K562 (cell line): ENCODE results near the gene CNTFR. TPM values are rescaled to one million over a fixed set of nuclear protein-coding genes. Genes with fewer than 3 reads are reported as not detected.

ENCODE experiments used
- ATAC-seq: fragments of 200-7000 bp; cut with Tn5 transposase; 3 replicates; pipeline ENCODE4 v1.9.1; 2020; ENCODE audit warnings: moderate library complexity
- BruUV-seq: library from RNA; stranded (reverse); fragments of 400-500 nt; replicated peaks from 2 replicates; lab custom pipeline; 2021; lab: Mats Ljungman, UMichigan
- CTCF ChIA-PET: fragments of 300-600 bp; formaldehyde crosslinking; extraction: SDS; loops from one replicate; lab custom pipeline; 2021; ENCODE audit warnings: low intra/inter-chr PET ratio; lab: Yijun Ruan, JAX
- POLR2A ChIA-PET: fragments of 300-600, 350-650 bp; sonication (Branson Sonifier 250); formaldehyde crosslinking; extraction: SDS; loops from one replicate; lab custom pipeline; 2021; ENCODE audit warnings: antibody characterized with exemption, inconsistent platforms; lab: Yijun Ruan, JAX
- DNase-seq, 4 experiments: peaks; one replicate each; pipeline versions ENCODE4 v3.0.0 to v3.0.0-alpha.2; 2011 to 2018; ENCODE audit warnings: low spot score in 3 of 4, mixed read lengths in 3 of 4; ENCODE audit errors: extremely low read depth in 1 of 4
- FAIRE-seq: peaks from 2 replicates; lab custom pipeline; 2011; peaks lifted over from hg19 to GRCh38; lab: Jason Lieb, UNC
- H2AFZ ChIP-seq: 2 replicates; pipeline ENCODE4 v1.6.0; 2011; ENCODE audit warnings: low read depth, low read length, control low read depth, inconsistent platforms
- H3K27ac ChIP-seq: fragments of 200-600 bp; 3 replicates; pipeline ENCODE4 v1.8.0; 2011; ENCODE audit warnings: low read depth, mild to moderate bottlenecking, control low read depth, inconsistent platforms, low read length, moderate library complexity, mixed read lengths; ENCODE audit errors: extremely low read depth
- H3K27me3 ChIP-seq, 2 experiments: fragments of 300-600 bp in 1 of 2; 2 replicates in 1 of 2; 3 replicates in 1 of 2; pipeline versions ENCODE4 v1.6.0 to v1.8.0; 2011; ENCODE audit warnings: inconsistent platforms in 2 of 2, low read length in 2 of 2, mild to moderate bottlenecking in 1 of 2, mixed read lengths in 1 of 2, moderate library complexity in 1 of 2; ENCODE audit not compliant: control insufficient read depth in 2 of 2, insufficient read depth in 2 of 2
- H3K36me3 ChIP-seq: fragments of 300-600 bp; 3 replicates; pipeline ENCODE4 v1.8.0; 2011; ENCODE audit warnings: mild to moderate bottlenecking, low read length, inconsistent platforms; ENCODE audit not compliant: control insufficient read depth, insufficient read depth
- H3K4me1 ChIP-seq, 2 experiments: fragments of 200-600 bp in 1 of 2; replicated peaks in 1 of 2; 2 replicates in 1 of 2; 3 replicates in 1 of 2; pipeline versions ENCODE4 v1.5.1 to v1.8.0; 2011; ENCODE audit warnings: inconsistent platforms in 2 of 2, low read length in 2 of 2, mild to moderate bottlenecking in 1 of 2, mixed read lengths in 1 of 2, moderate library complexity in 1 of 2; ENCODE audit not compliant: control insufficient read depth in 2 of 2, insufficient read depth in 2 of 2
- H3K4me2 ChIP-seq: 2 replicates; pipeline ENCODE4 v1.6.1; 2011; ENCODE audit warnings: low read length, control low read depth, inconsistent platforms, mixed read lengths; ENCODE audit not compliant: insufficient read depth
- H3K4me3 ChIP-seq: fragments of 200-600 bp; sonication (generic), shearing (Covaris generic); 2 replicates; pipeline ENCODE4 v1.5.1; 2016; ENCODE audit warnings: control low read depth, inconsistent platforms
- H3K79me2 ChIP-seq: fragments of 200-600 bp; 3 replicates; pipeline ENCODE4 v1.8.0; 2011; ENCODE audit warnings: low read length, inconsistent platforms; ENCODE audit not compliant: control insufficient read depth, insufficient read depth
- H3K9ac ChIP-seq, 2 experiments: 2 replicates each; pipeline versions ENCODE4 v1.6.0 to v1.6.1; 2011; ENCODE audit warnings: low read depth in 2 of 2, low read length in 2 of 2, control low read depth in 1 of 2, inconsistent platforms in 1 of 2, mild to moderate bottlenecking in 1 of 2, mixed read lengths in 1 of 2; ENCODE audit not compliant: insufficient read depth in 1 of 2
- H3K9me1 ChIP-seq: one replicate; pipeline ENCODE4 v1.6.0; 2011; ENCODE audit warnings: inconsistent platforms, mild to moderate bottlenecking, low read length, moderate library complexity; ENCODE audit not compliant: control insufficient read depth, insufficient read depth
- H3K9me3 ChIP-seq: replicated peaks from 2 replicates; pipeline ENCODE4 v1.5.1; 2011; ENCODE audit warnings: low read depth, low read length, inconsistent platforms; ENCODE audit not compliant: control insufficient read depth, insufficient read depth
- H4K20me1 ChIP-seq: replicated peaks from 2 replicates; pipeline ENCODE4 v1.6.1; 2011; ENCODE audit warnings: low read length, inconsistent platforms, mixed read lengths; ENCODE audit not compliant: control insufficient read depth, insufficient read depth
- ATF2 ChIP-seq: sonication (generic); formaldehyde crosslinking; IDR thresholded peaks from 2 replicates; pipeline ENCODE4 v1.8.1; 2022; ENCODE audit warnings: missing genetic modification reagents
- BDP1 ChIP-seq: IDR thresholded peaks from 3 replicates; pipeline ENCODE4 v1.6.1; 2011; ENCODE audit not compliant: insufficient read length, insufficient read depth
- GMEB1 ChIP-seq: fragments of 250-450 bp; sonication (Bioruptor Pico); IDR thresholded peaks from 2 replicates; pipeline ENCODE4 v1.4.0; 2020; ENCODE audit warnings: mild to moderate bottlenecking
- HMG20A ChIP-seq: fragments of 450-650 bp; formaldehyde crosslinking; conservative IDR thresholded peaks from 2 replicates; pipeline ENCODE4 v1.4.0; 2020; ENCODE audit warnings: mild to moderate bottlenecking, mixed read lengths
- KLF1 ChIP-seq: fragments of 450-650 bp; IDR thresholded peaks from 2 replicates; pipeline ENCODE4 v1.6.1; 2016; ENCODE audit warnings: missing genetic modification characterization, missing compliant biosample characterization
- POLR2A ChIP-seq: fragments of 450-650 bp; conservative IDR thresholded peaks from 2 replicates; pipeline ENCODE4 v1.6.1; 2016
- SRSF3 ChIP-seq: fragments of 200-400 bp; formaldehyde crosslinking; IDR thresholded peaks from 2 replicates; pipeline ENCODE4 v1.6.1; 2016; ENCODE audit warnings: mild to moderate bottlenecking, low read length, moderate library complexity; ENCODE audit not compliant: insufficient read depth
- ZNF12 ChIP-seq: sonication (generic); formaldehyde crosslinking; IDR thresholded peaks from 2 replicates; pipeline ENCODE4 v1.4.0; 2020; ENCODE audit warnings: mild to moderate bottlenecking, missing genetic modification reagents
- WGBS: fragments of 100-300 bp; shearing (Covaris generic); methylation state at CpG from one replicate; pipeline ENCODE4 v1.1.6; 2016; ENCODE audit warnings: low coverage, mixed read lengths; ENCODE audit not compliant: insufficient coverage; ENCODE audit errors: missing lambda C conversion rate; 5-methylcytosine and 5-hydroxymethylcytosine counted together
- in situ Hi-C: fragments of 300-500 bp; cut with MboI; formaldehyde crosslinking; loops from 4 replicates; pipeline ENCODE4 v1.15.0; 2018; ENCODE audit warnings: inconsistent platforms, mixed read lengths
- intact Hi-C: fragments of 100-400 bp; cut with micrococcal nuclease; formaldehyde crosslinking; loops from 2 replicates; pipeline ENCODE4 v1.14.2; 2022
- polyA plus RNA-seq, 8 experiments: library from polyadenylated mRNA; depleted of rRNA in 4 of 8; stranded (reverse) in 5 of 8; unstranded in 3 of 8; fragments of >200 nt; fragmentation: Nextera tagmentation in 2 of 8; fragmentation: Illumina TruSeq in 1 of 8; extraction: Ambion mirVana in 2 of 8; extraction: Trizol in 1 of 8; gene quantifications; 2 replicates each; pipeline versions ENCODE4 v1.2.1 to v1.2.3, GENCODE V29; 2011 to 2014; ENCODE audit warnings: inconsistent platforms in 1 of 8, missing spikeins in 1 of 8
- total RNA-seq, 7 experiments: library from RNA; depleted of rRNA in 6 of 7; stranded (reverse); fragments of >200 nt in 6 of 7; fragmentation: Illumina TruSeq in 2 of 7; extraction: Trizol in 2 of 7; gene quantifications; 2 replicates each; pipeline versions ENCODE4 v1.2.1 to v1.2.3, GENCODE V29; 2011 to 2021; ENCODE audit warnings: low replicate concordance in 1 of 7

Gene CNTFR
- total and polyA plus RNA-seq, 9 of the 15 experiments (the other 6 are each of a cell fraction or from before 2014, with no cell fraction given): not detected

- no peak for TF ChIP-seq ATF2 (CRISPR knock-in tag)
- TF ChIP-seq, all 486 proteins: peak for 0
Measured at GRCh38 chr9:34564617-34565016, 24.9 kb downstream of the CNTFR start (continued).

- ChIA-PET POLR2A (no interaction called here), CTCF (no interaction called here)
- Histone ChIP-seq H3K4me1 (peaks cover 0 to 3% of the 10 kb centered on the region in 2 experiments; a peak in 2 of 5 replicates), H3K27me3 (peaks cover 4 to 48% of the 10 kb centered on the region in 2 experiments; a peak in 4 of 5 replicates), H3K4me2 (no peak overlapping the region), H4K20me1 (no peaks in the 10 kb centered on the region; the same call in 1 of the 2 replicates), H3K36me3 (no peaks in the 10 kb centered on the region), H3K79me2 (no peaks in the 10 kb centered on the region), H2AFZ (no peak overlapping the region), H3K27ac (no peak overlapping the region), H3K9me1 (no peaks in the 10 kb centered on the region), H3K4me3 (no peak overlapping the region), H3K9me3 (no peaks in the 10 kb centered on the region), H3K9ac (no peak overlapping the region)
- 0% methylated on average over 5 of the region's 5 CpGs for WGBS
- BruUV-seq: no TSS peak
- ATAC-seq: no peak
- in situ Hi-C loops (no loop called here), intact Hi-C loops (no loop called here)
- TF ChIP-seq BDP1 (no peak), HMG20A (CRISPR knock-in tag) (no peak), KLF1 (tag) (no peak), POLR2A (no peak), GMEB1 (no peak), SRSF3 (no peak), ZNF12 (CRISPR knock-in tag) (no peak)
- DNase-seq: no peak
- no peak for FAIRE-seq
Measured at GRCh38 chr9:34563262-34563661, 26.3 kb downstream of the CNTFR start.
